CD4-positive, alpha-beta T cell (primary cell): ENCODE data around the gene MAP3K20. TPM values are rescaled to one million over a fixed set of nuclear protein-coding genes. Genes with fewer than 3 reads are reported as not detected.

ENCODE experiments used
- ATAC-seq: fragments of 200-7000 bp; cut with Tn5 transposase; one replicate; pipeline ENCODE4 v1.10.0; 2022; ENCODE audit warnings: mild to moderate bottlenecking; ENCODE audit not compliant: poor library complexity
- CTCF ChIA-PET: fragments of 350-600 bp; sonication (Branson Sonifier 250); formaldehyde crosslinking; loops from one replicate; lab custom pipeline; 2021; ENCODE audit warnings: antibody characterized with exemption, inconsistent platforms; lab: Charles Lee
- POLR2A ChIA-PET: fragments of 350-600 bp; sonication (Branson Sonifier 250); formaldehyde crosslinking; loops from one replicate; lab custom pipeline; 2021; ENCODE audit warnings: antibody characterized with exemption, inconsistent platforms; lab: Charles Lee
- DNase-seq, 14 experiments: peaks; one replicate each; pipeline ENCODE4 v3.0.0-alpha.2; 2013 to 2020; ENCODE audit warnings: mixed read lengths in 2 of 14
- H3K27ac ChIP-seq, 2 donors: one replicate each; pipeline versions ENCODE4 v1.5.1 to v1.7.0; 2013; ENCODE audit warnings: low read length in 2 of 2, low read depth in 1 of 2, mild to moderate bottlenecking in 1 of 2
- H3K27me3 ChIP-seq, 2 experiments: 1 replicate in 1 of 2; 2 replicates in 1 of 2; pipeline versions ENCODE4 v1.6.1 to v1.7.0; 2013; ENCODE audit warnings: low read length in 2 of 2, control low read depth in 1 of 2, mild to moderate bottlenecking in 1 of 2, moderate library complexity in 1 of 2; ENCODE audit not compliant: insufficient read depth in 2 of 2, control insufficient read depth in 1 of 2
- H3K36me3 ChIP-seq: one replicate; pipeline ENCODE4 v1.6.1; 2013; ENCODE audit warnings: low read length, control low read depth; ENCODE audit not compliant: insufficient read depth
- H3K4me1 ChIP-seq: one replicate; pipeline ENCODE4 v1.6.1; 2013; ENCODE audit warnings: low read length, control low read depth; ENCODE audit not compliant: insufficient read depth
- H3K4me3 ChIP-seq: one replicate; pipeline ENCODE4 v1.5.1; 2013; ENCODE audit warnings: mild to moderate bottlenecking, low read length, moderate library complexity
- H3K9me3 ChIP-seq, 2 experiments: 1 replicate in 1 of 2; 2 replicates in 1 of 2; pipeline versions ENCODE4 v1.6.1 to v1.7.0; 2013; ENCODE audit warnings: low read length in 2 of 2, mild to moderate bottlenecking in 2 of 2, control low read depth in 1 of 2, moderate library complexity in 1 of 2; ENCODE audit not compliant: control insufficient read depth in 1 of 2, insufficient read depth in 1 of 2
- H3K27ac Mint-ChIP-seq: one replicate; pipeline ENCODE4 v1.8.0; 2020; ENCODE audit warnings: mixed read lengths
- H3K27me3 Mint-ChIP-seq: one replicate; pipeline ENCODE4 v1.8.0; 2021; ENCODE audit warnings: mixed read lengths
- H3K36me3 Mint-ChIP-seq: one replicate; pipeline ENCODE4 v1.8.0; 2021; ENCODE audit warnings: low read depth, mixed read lengths
- H3K4me1 Mint-ChIP-seq: one replicate; pipeline ENCODE4 v1.8.0; 2021; ENCODE audit warnings: low read depth, mixed read lengths
- H3K4me3 Mint-ChIP-seq: one replicate; pipeline ENCODE4 v1.8.0; 2020; ENCODE audit warnings: mild to moderate bottlenecking, mixed read lengths
- H3K9me3 Mint-ChIP-seq: one replicate; pipeline ENCODE4 v1.8.0; 2020; ENCODE audit warnings: mixed read lengths
- intact Hi-C, 2 experiments: fragments of 100-400 bp; cut with DNase I in 1 of 2; cut with micrococcal nuclease in 1 of 2; formaldehyde crosslinking; loops; one replicate each; pipeline versions ENCODE4 v1.15.1 to v1.9.0; 2023 to 2025; cut with DNase I, micrococcal nuclease
- total RNA-seq, 174 experiments: library from RNA in 2 of 174; stranded (reverse) in 2 of 174; gene quantifications; one replicate each; pipeline ENCODE4 v1.2.3 and lab custom pipeline; 2021 to 2026
- TF ChIP-seq, protein P1 (sequence below): fragments of 200-600 bp; IDR thresholded peaks from one replicate; pipeline ENCODE4 v1.8.0; 2022; ENCODE audit warnings: antibody characterized with exemption, mild to moderate bottlenecking

MAP3K20 gene
- total RNA-seq, 2 experiments from 2014 or later: 0.36 to 0.39 TPM

DNA sequence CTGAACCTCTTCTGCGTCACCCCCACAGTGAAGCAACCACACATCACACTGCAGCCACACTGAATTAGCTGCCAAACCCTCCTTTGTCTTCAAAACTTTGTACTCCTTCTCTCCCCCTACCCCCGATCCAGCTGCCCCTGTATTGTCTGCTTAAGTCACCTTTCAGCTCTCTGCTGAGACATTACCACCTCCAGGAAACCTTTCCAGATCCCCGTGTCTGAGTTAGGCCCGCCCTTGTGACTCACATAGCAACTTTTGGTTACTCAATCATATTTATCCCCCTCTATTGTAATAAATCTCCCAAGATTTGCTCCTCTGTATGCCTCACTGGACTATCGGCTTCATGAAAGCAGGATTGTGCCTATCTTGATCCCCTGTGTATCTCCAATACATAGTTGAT is 196.2 kb downstream of the MAP3K20 start:
- no peak overlapping the region for H3K27ac Mint-ChIP-seq
- no peaks in the 10 kb centered on the region for H3K36me3 ChIP-seq
- no peaks in the 10 kb centered on the region for H3K27me3 ChIP-seq
- ChIA-PET CTCF (no interaction called here), POLR2A (no interaction called here)
- no peak overlapping the region for H3K4me3 Mint-ChIP-seq
- no peaks in the 10 kb centered on the region for H3K4me1 ChIP-seq
- H3K36me3 Mint-ChIP-seq: no peaks in the 10 kb centered on the region
- TF ChIP-seq, protein P1, sequence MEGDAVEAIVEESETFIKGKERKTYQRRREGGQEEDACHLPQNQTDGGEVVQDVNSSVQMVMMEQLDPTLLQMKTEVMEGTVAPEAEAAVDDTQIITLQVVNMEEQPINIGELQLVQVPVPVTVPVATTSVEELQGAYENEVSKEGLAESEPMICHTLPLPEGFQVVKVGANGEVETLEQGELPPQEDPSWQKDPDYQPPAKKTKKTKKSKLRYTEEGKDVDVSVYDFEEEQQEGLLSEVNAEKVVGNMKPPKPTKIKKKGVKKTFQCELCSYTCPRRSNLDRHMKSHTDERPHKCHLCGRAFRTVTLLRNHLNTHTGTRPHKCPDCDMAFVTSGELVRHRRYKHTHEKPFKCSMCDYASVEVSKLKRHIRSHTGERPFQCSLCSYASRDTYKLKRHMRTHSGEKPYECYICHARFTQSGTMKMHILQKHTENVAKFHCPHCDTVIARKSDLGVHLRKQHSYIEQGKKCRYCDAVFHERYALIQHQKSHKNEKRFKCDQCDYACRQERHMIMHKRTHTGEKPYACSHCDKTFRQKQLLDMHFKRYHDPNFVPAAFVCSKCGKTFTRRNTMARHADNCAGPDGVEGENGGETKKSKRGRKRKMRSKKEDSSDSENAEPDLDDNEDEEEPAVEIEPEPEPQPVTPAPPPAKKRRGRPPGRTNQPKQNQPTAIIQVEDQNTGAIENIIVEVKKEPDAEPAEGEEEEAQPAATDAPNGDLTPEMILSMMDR: no peak
- H3K9me3 ChIP-seq: no peaks in the 10 kb centered on the region
- no peak overlapping the region for H3K27ac ChIP-seq
- no peak overlapping the region for H3K4me3 ChIP-seq
- H3K27me3 Mint-ChIP-seq: peaks cover 5% of the 10 kb centered on the region
- no peaks in the 10 kb centered on the region for H3K4me1 Mint-ChIP-seq
- no peak for DNase-seq
- no peak for ATAC-seq
- intact Hi-C loops: no loop called here
- H3K9me3 Mint-ChIP-seq: no peaks in the 10 kb centered on the region

DNA sequence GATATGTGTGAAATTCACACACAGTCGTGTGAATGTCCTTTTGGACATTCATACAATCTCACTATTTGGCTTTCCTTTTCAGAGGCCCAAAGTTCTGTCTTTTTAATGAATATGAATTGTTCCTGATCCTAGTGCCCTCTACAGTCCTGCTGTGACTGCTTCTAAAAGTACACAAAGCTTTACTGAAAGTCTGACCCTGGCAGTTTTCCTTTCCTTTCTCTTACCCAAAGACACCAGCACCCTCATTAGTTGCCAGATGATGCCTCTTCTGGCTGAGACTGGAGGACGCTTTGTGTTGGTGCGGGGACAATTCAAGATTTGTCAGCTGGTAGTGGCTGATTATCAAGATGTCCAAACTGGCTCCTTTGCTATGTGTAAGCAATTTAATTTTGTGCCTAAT is 197.2 kb downstream of the MAP3K20 start:
- Histone ChIP-seq H3K27ac (no peak overlapping the region), H3K4me3 (no peak overlapping the region), H3K4me1 (no peaks in the 10 kb centered on the region), H3K9me3 (no peaks in the 10 kb centered on the region), H3K27me3 (no peaks in the 10 kb centered on the region), H3K36me3 (no peaks in the 10 kb centered on the region)
- POLR2A ChIA-PET: no interaction called here
- peaks cover 5% of the 10 kb centered on the region for H3K27me3 Mint-ChIP-seq
- DNase-seq: no peak
- no peaks in the 10 kb centered on the region for H3K9me3 Mint-ChIP-seq
- H3K27ac Mint-ChIP-seq: no peak overlapping the region
- H3K4me1 Mint-ChIP-seq: no peaks in the 10 kb centered on the region
- CTCF ChIA-PET: no interaction called here
- no peak overlapping the region for H3K4me3 Mint-ChIP-seq
- H3K36me3 Mint-ChIP-seq: no peaks in the 10 kb centered on the region
- intact Hi-C loops: no loop called here
- no peak for ATAC-seq
- TF ChIP-seq, protein P1: no peak

DNA sequence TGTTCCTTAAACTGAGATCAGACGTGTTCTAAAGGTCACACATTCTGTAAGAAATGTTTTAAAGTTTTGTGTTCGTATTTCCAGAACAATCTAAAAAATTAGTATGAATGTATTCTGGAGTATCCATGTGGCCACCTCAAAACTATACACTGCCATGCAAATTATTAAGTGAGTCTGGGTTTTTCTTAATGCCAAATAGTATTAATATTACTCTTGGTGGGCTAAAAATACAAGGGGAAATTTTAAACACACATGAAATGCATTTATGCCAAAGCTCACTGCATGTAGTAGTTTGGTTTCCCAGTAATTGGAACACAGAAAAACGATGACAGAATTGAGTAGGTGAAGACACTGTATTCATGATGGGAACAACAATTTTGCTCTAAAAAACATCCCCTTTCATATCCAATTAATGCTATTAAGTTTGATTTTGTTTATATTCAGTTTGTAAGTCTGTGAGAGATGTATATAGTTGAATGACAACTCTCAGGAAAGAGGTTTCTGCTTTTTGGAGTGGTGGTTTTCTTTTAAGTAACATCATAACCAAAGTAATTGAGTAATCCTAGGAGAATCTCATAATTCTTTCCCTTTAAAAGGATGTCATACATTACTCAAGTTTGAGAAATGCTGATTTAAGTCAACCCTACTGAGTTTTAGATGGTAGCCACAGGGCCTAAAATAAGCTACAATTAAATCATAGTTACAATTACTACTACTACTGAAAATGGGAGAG is 203.3 kb downstream of the MAP3K20 start:
- CTCF ChIA-PET: interaction anchor here (0.7 kb wide), 1 partner anchor 89 kb away, joined by 3 read pairs; no protein-coding TSS in a partner anchor
- H3K4me3 ChIP-seq: no peak overlapping the region
- H3K27me3 ChIP-seq: no peaks in the 10 kb centered on the region
- H3K9me3 ChIP-seq: peaks cover 0 to 8% of the 10 kb centered on the region in 2 experiments
- TF ChIP-seq, protein P1: no peak
- POLR2A ChIA-PET: no interaction called here
- H3K27ac Mint-ChIP-seq: no peak overlapping the region
- intact Hi-C loops: no loop called here
- no peak for DNase-seq
- H3K27ac ChIP-seq: no peak overlapping the region
- no peaks in the 10 kb centered on the region for H3K9me3 Mint-ChIP-seq
- no peak overlapping the region for H3K4me3 Mint-ChIP-seq
- no peaks in the 10 kb centered on the region for H3K27me3 Mint-ChIP-seq
- no peak for ATAC-seq
- no peaks in the 10 kb centered on the region for H3K36me3 ChIP-seq
- no peaks in the 10 kb centered on the region for H3K4me1 ChIP-seq
- H3K4me1 Mint-ChIP-seq: no peaks in the 10 kb centered on the region
- no peaks in the 10 kb centered on the region for H3K36me3 Mint-ChIP-seq
